ENCODE data around the gene IL13RA1.
"Not testable (repeated sequence)": the region's sequence is repeated elsewhere in the genome, so short reads cannot be mapped to it uniquely, and the experiment has no call there.

The IL13RA1 gene

DNA sequence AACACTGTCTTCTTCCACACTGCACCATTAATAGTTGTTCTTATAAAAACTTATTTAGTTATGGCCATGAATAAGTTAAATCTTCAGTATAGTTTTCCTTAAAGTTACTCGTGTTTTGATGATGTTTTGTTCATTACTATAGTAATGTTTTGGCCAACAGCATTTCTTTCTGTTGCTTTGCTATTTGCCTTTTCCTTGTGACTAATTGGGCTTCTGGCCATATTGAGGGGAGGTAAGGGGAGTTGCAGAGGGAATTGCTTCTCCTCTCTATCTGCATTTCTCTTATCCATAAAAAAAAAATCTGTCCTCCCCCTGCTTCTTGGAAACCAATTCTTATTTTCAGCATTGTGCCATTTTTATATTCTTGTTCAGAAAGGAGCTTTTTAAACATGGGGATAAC lies 53.5 kb downstream of the IL13RA1 start:
- DNase-seq, result no peak

DNA sequence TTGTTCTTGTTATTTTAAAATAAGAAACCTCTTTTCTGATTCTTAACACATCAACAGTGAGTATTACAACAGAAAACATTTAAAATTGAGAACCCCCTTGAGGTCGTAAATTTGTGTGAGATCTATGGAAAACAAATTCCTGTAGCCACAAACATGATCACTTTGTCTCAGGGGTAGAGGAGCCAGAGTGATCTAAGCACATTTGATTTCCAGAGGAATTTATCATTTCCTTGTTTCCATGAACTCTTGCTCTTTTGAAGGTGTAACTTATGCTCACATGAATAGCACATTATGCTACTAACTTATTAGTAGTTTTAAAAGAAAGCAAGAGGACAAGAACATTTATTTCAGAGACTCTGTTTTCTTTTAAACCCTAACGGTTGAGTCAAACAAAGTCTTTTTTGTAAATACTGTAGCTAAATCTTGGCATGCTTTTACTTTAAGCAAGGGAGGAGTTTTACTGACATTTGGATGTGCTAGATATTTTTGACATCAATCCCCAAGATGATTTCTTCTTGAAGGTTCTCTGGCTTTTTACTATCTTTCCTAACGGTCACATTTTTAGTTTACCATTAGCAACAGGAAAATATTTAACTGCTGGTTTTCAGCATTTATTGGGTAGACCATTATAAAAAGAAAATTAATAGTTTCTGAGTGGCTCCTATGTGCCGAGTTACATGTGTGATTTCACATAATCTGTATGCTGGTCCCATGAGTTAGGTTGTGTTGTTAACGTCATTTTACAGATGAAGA lies 68.3 kb downstream of the IL13RA1 start:
- no peak for DNase-seq

GRCh38 chrX:118802857-118803256 lies 75.5 kb downstream of the IL13RA1 start:
- DNase-seq, result no peak

GRCh38 chrX:118807151-118808017 lies 80.0 kb downstream of the IL13RA1 start:
- peak in 1 of 5 experiments; percentile 42 for DNase-seq

DNA sequence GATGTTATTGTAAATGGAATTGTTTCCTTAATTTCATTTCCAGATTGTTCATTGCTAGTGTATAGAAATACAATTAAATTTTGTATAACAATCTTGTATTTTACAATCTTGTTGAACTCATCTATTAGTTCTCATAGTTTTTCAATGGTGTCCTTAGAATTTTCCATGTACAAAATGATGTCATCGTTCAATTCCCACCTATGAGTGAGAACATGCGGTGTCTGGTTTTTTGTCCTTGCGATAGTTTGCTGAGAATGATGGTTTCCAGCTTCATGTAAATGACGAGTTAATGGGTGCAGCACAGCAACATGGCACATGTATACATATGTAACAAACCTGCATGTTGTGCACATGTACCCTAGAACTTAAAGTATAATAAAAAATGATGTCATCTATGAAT lies 89.9 kb downstream of the IL13RA1 start:
- DNase-seq, result not testable (repeated sequence)

- DNase-seq, result peak in 3 of 5 experiments; percentile 19 to 35 (median 28)
These were observed 96.1 kb downstream of the IL13RA1 start, which contains the start of gene ZCCHC12 for GRCh38 chrX:118823263-118824172. TSS of gene ZCCHC12 (plus strand) at chrX:118823824. CDS start at chrX:118825245, 1,421 bp downstream.

DNA sequence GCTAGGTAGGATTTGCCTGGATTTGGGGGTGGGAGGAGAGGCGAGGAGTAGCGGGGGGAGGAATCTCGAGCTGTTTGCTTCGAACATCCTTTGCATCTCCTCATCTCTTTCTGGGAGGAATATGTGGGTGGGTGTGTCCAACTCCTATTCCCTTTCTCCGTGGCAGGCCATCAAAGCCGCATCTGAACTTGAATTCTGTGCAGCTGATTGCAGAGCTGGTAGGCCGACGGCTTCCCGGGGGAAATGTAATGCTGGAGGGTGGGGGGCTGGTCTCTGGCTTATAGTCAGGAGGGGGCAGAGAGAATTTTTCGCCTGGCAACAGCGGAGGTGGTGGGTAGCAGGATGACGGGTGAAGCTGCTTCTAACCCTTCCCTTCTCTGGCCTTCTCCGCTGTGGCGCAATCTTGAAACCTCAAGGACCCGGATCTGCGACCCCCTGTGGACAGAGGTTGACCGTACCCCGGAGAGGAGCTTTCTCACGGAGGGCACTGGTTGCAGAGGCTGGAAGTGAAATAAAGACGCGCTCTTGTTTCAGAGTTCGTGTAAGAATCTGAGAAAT lies 96.8 kb downstream of the IL13RA1 start:
- no peak for DNase-seq

- no peak for DNase-seq
These were observed 97.8 kb downstream of the IL13RA1 start for GRCh38 chrX:118825227-118825626.

DNA sequence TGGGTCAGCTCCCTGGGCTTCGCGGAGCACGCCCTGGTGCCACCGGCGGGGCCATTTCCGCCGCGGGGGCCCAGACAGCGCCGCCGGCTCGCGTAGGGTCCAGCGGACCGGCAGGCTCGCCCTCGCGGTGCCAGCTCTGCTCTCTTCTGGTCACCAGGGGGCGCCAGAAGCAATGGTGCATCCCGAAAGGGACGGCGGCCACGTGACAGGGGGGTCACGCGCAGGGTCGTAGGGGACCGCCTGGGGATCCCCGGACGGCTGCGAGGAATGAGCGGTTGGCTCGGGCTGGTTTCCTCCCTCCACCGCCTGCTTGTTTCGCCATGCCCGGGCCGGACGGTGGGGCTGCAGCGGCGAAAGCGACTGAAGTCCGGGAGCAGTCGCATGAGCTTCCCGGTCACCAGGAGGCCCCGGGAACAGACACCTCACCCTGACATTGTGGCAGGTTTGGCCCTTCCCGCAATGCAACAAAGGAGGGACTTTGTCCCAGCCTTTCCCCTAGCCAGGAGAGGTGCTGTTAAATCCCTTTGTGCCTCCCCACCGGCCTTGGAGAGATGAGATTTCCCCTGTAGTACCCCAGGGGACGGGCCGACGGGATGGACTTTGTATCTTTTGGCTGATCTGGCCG lies 112.0 kb downstream of the IL13RA1 start:
- peak; percentile 11 to 41 (median 24) for DNase-seq
